ENCODE measurements around the gene SULF2.

SULF2 gene

GRCh38 chr20:47664744-47665143 is 120.5 kb downstream of the SULF2 start:
- H3K27me3 ChIP-seq (replicated peaks) = no peaks in the 10 kb centered on the region
- H3K4me3 ChIP-seq (ENCODE audit: low read depth, low read length) = no peak overlapping the region
- no peak for TF ChIP-seq CTCF (IDR thresholded peaks at IDR 0.05; ENCODE audit: low read depth, low read length, missing control alignments)
- no peak overlapping the region for H3K27ac ChIP-seq
- DNase-seq = no peak
- in situ Hi-C loops (cut with HindIII; ENCODE audit: low pct_ligation_motif_present, low sequenced_read_pairs) = no loop called here
- peaks cover 5% of the 10 kb centered on the region for H3K36me3 ChIP-seq (replicated peaks)

GRCh38 chr20:47664068-47664437 is 121.2 kb downstream of the SULF2 start:
- Histone ChIP-seq H3K27ac (no peak overlapping the region), H3K4me3 (ENCODE audit: low read depth, low read length) (no peak overlapping the region), H3K36me3 (replicated peaks) (peaks cover 5% of the 10 kb centered on the region), H3K27me3 (replicated peaks) (no peaks in the 10 kb centered on the region)
- in situ Hi-C loops (cut with HindIII; ENCODE audit: low pct_ligation_motif_present, low sequenced_read_pairs) = no loop called here
- no peak for TF ChIP-seq CTCF (IDR thresholded peaks at IDR 0.05; ENCODE audit: low read depth, low read length, missing control alignments)
- DNase-seq = no peak

GRCh38 chr20:47663354-47664067 is 121.8 kb downstream of the SULF2 start:
- Histone ChIP-seq H3K4me3 (ENCODE audit: low read depth, low read length) (no peak overlapping the region), H3K27ac (no peak overlapping the region), H3K36me3 (replicated peaks) (peaks cover 5% of the 10 kb centered on the region), H3K27me3 (replicated peaks) (no peaks in the 10 kb centered on the region)
- in situ Hi-C loops (cut with HindIII; ENCODE audit: low pct_ligation_motif_present, low sequenced_read_pairs) = no loop called here
- peak; percentile 64 for DNase-seq
- peak; percentile 98 for TF ChIP-seq CTCF (IDR thresholded peaks at IDR 0.05; ENCODE audit: low read depth, low read length, missing control alignments)

GRCh38 chr20:47662483-47663353 is 122.6 kb downstream of the SULF2 start:
- H3K36me3 ChIP-seq (replicated peaks) = peaks cover 9% of the 10 kb centered on the region
- in situ Hi-C loops (cut with HindIII; ENCODE audit: low pct_ligation_motif_present, low sequenced_read_pairs) = no loop called here
- no peak for DNase-seq
- H3K27ac ChIP-seq = no peak overlapping the region
- no peak for TF ChIP-seq CTCF (IDR thresholded peaks at IDR 0.05; ENCODE audit: low read depth, low read length, missing control alignments)
- no peak overlapping the region for H3K4me3 ChIP-seq (ENCODE audit: low read depth, low read length)
- H3K27me3 ChIP-seq (replicated peaks) = no peaks in the 10 kb centered on the region

GRCh38 chr20:47661714-47662113 is 123.6 kb downstream of the SULF2 start:
- peaks cover 9% of the 10 kb centered on the region for H3K36me3 ChIP-seq (replicated peaks)
- H3K4me3 ChIP-seq (ENCODE audit: low read depth, low read length) = no peak overlapping the region
- in situ Hi-C loops (cut with HindIII; ENCODE audit: low pct_ligation_motif_present, low sequenced_read_pairs) = no loop called here
- no peak for DNase-seq
- no peaks in the 10 kb centered on the region for H3K27me3 ChIP-seq (replicated peaks)
- H3K27ac ChIP-seq = no peak overlapping the region
- no peak for TF ChIP-seq CTCF (IDR thresholded peaks at IDR 0.05; ENCODE audit: low read depth, low read length, missing control alignments)
